Left lung (tissue), 10 donors: Measurements from ENCODE around the gene SLC35A2. TPM values are rescaled to one million over a fixed set of nuclear protein-coding genes. Genes with fewer than 3 reads are reported as not detected.
A peak's percentile ranks its signal among the peaks of the same experiment; 100 is the strongest.

Experiments
- ATAC-seq: fragments of 200-7000 bp; cut with Tn5 transposase; one replicate; pipeline ENCODE4 v1.9.1; 2020; ENCODE audit warnings: moderate library complexity
- DNase-seq, 4 donors: peaks; one replicate each; pipeline ENCODE4 v3.0.0-alpha.2; 2013 to 2020
- H3K27ac ChIP-seq, 2 donors: fragments of 200-600 bp; sonication (generic) in 1 of 2; one replicate each; pipeline versions ENCODE4 v1.5.0 to v1.8.0; 2020 to 2021
- H3K27me3 ChIP-seq, 2 donors: fragments of 200-600 bp; sonication (generic) in 1 of 2; one replicate each; pipeline versions ENCODE4 v1.5.0 to v1.8.0; 2020 to 2021
- H3K36me3 ChIP-seq, 2 donors: fragments of 200-600 bp; sonication (generic) in 1 of 2; one replicate each; pipeline versions ENCODE4 v1.5.0 to v1.8.0; 2020 to 2021
- H3K4me1 ChIP-seq, 2 donors: fragments of 200-600 bp; one replicate each; pipeline ENCODE4 v1.8.0; 2021
- H3K4me3 ChIP-seq, 2 donors: fragments of 200-600 bp; sonication (generic) in 1 of 2; one replicate each; pipeline versions ENCODE4 v1.5.0 to v1.8.0; 2020 to 2021; ENCODE audit warnings: mild to moderate bottlenecking in 1 of 2
- H3K9me3 ChIP-seq, 2 donors: fragments of 200-600 bp; sonication (generic) in 1 of 2; one replicate each; pipeline versions ENCODE4 v1.5.0 to v1.8.0; 2020 to 2021
- CTCF ChIP-seq, 2 donors: fragments of 200-600 bp; sonication (generic) in 1 of 2; IDR thresholded peaks; one replicate each; pipeline versions ENCODE4 v1.5.0 to v1.8.0; 2021; ENCODE audit warnings: antibody characterized with exemption in 2 of 2
- intact Hi-C, 2 donors: fragments of 100-400 bp; cut with DNase I; formaldehyde crosslinking; loops; one replicate each; pipeline versions ENCODE4 v1.11.2 to v1.14.2; 2022
- polyA plus RNA-seq, 6 donors: library from polyadenylated mRNA; unstranded; fragments of 120-200 nt; gene quantifications; one replicate each; pipeline ENCODE4 v1.2.1, GENCODE V29; 2013; ENCODE audit not compliant: insufficient read length in 6 of 6
- total RNA-seq, 2 donors: library from RNA; stranded (reverse); fragmentation: NEBNext Ultra II Directional; extraction: Animal tissue kit (Norgen Biotek cat#: 25700); gene quantifications; one replicate each; pipeline ENCODE4 v1.2.1, GENCODE V29; 2021
- donor health status: DM: no; HTN: yes; CAD: no.
- donor health status: DM: no; HTN: no; CAD: no.

Gene SLC35A2
- total and polyA plus RNA-seq, 8 donors, result 21.5 to 39.4 (median 24.6) TPM

- Histone ChIP-seq H3K36me3 (peaks cover 0 to 19% of the 10 kb centered on the region in 2 donors), H3K27me3 (no peaks in the 10 kb centered on the region), H3K27ac (peak overlapping the region in 1 of 2 donors; percentile 93), H3K4me1 (peaks cover 4 to 65% of the 10 kb centered on the region in 2 donors), H3K9me3 (no peaks in the 10 kb centered on the region), H3K4me3 (no peak overlapping the region)
- ATAC-seq (no peak), DNase-seq (no peak)
- intact Hi-C loops, result no loop called here
- no peak for TF ChIP-seq CTCF (IDR thresholded peaks at IDR 0.05)
Observed at GRCh38 chrX:48936429-48937053, 25.1 kb upstream of the SLC35A2 start.

GRCh38 chrX:48935301-48935670, 23.8 kb upstream of the SLC35A2 start:
- DNase-seq (no peak), ATAC-seq (no peak)
- no peak for TF ChIP-seq CTCF (IDR thresholded peaks at IDR 0.05)
- H3K4me1 ChIP-seq, result peaks cover 4 to 55% of the 10 kb centered on the region in 2 donors
- no peak overlapping the region for H3K4me3 ChIP-seq
- H3K36me3 ChIP-seq, result peaks cover 0 to 22% of the 10 kb centered on the region in 2 donors
- H3K9me3 ChIP-seq, result no peaks in the 10 kb centered on the region
- intact Hi-C loops, result no loop called here
- no peaks in the 10 kb centered on the region for H3K27me3 ChIP-seq
- peak overlapping the region in 1 of 2 donors; percentile 64 for H3K27ac ChIP-seq

- Histone ChIP-seq H3K27ac (peak overlapping the region in 1 of 2 donors; percentile 64), H3K9me3 (no peaks in the 10 kb centered on the region), H3K4me3 (no peak overlapping the region), H3K4me1 (peaks cover 4 to 51% of the 10 kb centered on the region in 2 donors), H3K36me3 (peaks cover 0 to 28% of the 10 kb centered on the region in 2 donors), H3K27me3 (no peaks in the 10 kb centered on the region)
- ATAC-seq (no peak), DNase-seq (no peak)
- intact Hi-C loops, result no loop called here
- no peak for TF ChIP-seq CTCF (IDR thresholded peaks at IDR 0.05)
Observed at GRCh38 chrX:48934581-48935300, 23.3 kb upstream of the SLC35A2 start.

- Histone ChIP-seq H3K4me3 (no peak overlapping the region), H3K27ac (no peak overlapping the region), H3K27me3 (no peaks in the 10 kb centered on the region), H3K4me1 (peaks cover 4 to 42% of the 10 kb centered on the region in 2 donors), H3K36me3 (peaks cover 0 to 31% of the 10 kb centered on the region in 2 donors), H3K9me3 (no peaks in the 10 kb centered on the region)
- intact Hi-C loops, result no loop called here
- DNase-seq (no peak), ATAC-seq (no peak)
- TF ChIP-seq CTCF (IDR thresholded peaks at IDR 0.05), result no peak
Observed at GRCh38 chrX:48933757-48934156, 22.3 kb upstream of the SLC35A2 start.

GRCh38 chrX:48927736-48928382, 16.4 kb upstream of the SLC35A2 start:
- H3K4me3 ChIP-seq, result no peak overlapping the region
- H3K36me3 ChIP-seq, result peaks cover 0 to 45% of the 10 kb centered on the region in 2 donors
- DNase-seq (no peak), ATAC-seq (no peak)
- intact Hi-C loops, result no loop called here
- no peak overlapping the region for H3K27ac ChIP-seq
- TF ChIP-seq CTCF (IDR thresholded peaks at IDR 0.05), result no peak
- H3K27me3 ChIP-seq, result no peaks in the 10 kb centered on the region
- H3K9me3 ChIP-seq, result no peaks in the 10 kb centered on the region
- no peaks in the 10 kb centered on the region for H3K4me1 ChIP-seq
